CD4-positive, alpha-beta T cell treated with Interferon alpha-2 for 1 hour (primary cell): ENCODE results near the gene CCDC85C.

Source experiments
- DNase-seq, 2 donors: peaks; one replicate each; pipeline ENCODE4 v3.0.0-alpha.2; 2020 to 2022

The CCDC85C gene

DNA sequence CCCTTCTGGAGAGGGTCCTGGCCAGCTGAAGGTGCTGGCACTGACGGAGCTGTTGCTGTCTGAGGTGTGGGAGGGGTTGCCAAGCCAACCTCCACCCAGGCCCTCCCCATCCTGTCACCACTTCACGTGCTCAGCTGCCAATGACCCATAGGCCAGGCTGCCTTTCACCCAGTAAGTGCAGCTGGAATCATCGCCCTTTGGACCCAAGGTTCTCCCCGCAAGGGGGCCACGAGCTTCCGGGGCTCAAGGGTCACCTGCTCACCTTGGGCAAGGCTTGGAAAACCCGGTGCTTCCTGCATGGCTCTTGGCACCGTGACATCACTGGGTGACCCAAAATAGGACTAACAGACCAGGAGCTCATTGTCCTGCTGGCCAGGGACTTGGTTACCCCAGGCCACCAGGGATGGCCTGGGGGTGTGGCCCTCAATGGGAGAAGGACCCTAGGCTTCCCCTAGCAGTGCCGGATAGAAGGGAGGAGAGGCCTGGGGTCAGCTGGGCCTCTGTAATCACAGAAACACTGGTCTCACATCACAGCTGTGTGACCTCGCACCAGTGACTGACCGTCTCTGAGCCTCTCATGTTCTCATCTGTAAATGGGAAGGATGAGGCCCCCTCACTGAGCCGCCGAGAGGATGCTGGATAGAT is 51.3 kb downstream of the CCDC85C start:
- DNase-seq: no peak

DNA sequence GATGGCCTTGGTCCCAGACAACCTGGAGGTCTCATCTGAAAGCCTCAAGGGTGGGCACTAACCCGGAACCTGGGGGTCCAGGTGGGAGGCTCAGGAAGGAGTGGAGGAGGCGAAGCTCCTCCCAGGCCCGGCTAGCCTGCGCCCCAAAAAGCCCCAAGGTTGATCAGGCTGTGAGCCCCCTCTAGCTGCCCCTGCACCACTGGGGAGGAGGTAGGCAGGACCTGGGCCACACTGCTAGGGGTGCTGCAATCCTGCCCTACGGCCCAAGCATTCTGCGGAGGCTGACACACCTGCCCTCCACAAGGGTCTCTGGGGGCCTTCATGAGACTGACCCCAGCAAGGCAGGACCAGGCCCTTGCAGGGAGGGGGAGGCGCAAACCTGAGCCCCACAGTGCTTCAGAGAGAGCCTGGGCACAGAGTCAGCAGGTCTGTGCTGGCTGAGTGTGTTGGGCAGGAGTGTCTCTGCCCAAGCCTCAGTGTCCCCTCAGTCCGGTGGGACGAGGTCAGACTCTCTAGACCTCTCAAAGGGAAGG is 51.9 kb downstream of the CCDC85C start:
- DNase-seq: no peak

DNA sequence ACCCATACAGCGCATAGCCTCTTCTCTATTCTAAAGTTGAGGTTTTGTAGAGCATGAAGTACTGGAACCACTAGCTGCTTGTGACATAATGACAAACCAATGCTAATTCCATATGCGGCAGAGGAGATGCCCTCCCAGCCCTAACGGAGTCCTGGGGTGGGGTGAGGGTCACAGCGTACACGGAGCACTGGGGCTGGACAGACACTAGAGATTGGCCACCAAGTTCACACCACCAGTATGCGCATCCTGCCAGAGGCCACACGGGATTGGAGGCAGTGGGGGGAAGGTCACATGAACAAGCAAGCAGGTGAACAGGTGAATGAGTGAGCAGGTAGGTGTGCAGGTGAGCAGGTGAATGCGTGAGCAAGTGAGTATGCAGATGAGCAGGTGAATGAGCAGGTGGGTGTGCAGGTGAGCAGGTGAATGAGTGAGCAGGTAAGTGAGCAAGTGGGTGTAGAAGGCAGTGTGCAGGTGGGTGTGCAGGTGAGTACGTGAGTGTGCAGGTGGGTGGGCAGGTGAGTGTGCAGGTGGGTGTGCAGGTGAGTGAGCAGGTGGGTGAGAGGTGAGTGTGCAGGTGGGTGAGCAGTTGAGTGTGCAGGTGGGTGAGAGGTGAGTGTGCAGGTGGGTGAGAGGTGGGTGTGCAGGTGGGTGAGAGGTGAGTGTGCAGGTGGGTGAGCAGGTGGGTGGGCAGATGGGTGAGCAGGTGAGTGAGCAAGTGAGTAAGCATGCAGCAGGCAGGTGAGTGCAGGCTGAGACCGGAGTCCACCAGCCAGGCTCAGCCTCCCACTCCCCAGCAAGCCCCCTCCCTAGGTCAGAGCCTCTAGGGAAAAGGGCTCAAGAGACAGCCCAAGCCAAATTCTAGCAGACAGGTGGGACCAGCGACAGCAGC is 52.7 kb downstream of the CCDC85C start:
- no peak for DNase-seq

DNA sequence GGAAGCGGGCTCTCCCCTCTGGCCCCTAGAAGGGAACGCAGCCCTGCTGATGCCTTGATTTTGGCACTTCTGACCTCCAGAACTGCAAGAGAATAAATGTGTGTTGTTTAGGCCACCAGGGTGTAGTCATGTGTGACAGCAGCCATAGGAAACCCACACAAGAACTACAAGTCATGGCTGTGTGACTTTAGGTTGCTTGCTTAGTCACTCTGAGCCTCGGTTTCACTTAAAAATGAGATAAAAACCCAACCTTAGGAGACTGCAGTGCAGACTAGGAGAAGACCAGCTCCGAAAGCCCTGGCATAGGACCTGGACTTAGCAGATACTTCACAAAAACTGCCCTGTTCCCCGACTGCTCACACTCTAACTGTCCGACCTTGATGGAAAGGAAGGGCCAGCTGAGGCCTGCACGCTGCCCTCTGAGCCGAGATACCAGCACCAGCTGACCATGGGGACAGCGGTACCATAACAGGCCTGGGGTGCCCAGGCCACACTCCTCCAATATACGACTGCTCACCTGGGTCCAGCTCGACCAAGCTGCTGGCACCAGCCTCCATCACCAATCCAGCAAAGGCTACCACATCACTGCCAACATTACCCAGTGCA is 53.5 kb downstream of the CCDC85C start:
- no peak for DNase-seq

DNA sequence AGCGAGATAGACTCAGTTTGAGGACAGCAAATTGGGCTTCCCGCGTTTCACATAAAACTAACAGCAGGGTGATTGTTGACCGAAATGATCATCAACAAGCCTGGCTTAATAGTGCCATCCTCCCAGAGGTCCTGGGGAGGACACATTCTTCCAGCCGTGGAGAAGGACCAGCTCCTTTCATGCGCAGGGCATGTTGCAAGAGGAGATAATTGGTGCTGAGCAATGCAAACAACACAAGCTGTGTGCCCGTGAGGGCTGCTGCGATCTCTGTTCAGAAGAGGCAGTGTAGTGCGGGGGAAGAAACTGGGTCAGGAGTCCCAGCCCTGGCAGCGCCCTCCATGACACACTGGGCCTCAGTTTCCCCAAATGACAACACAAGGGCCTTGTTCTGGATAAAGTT is 54.3 kb downstream of the CCDC85C start:
- no peak for DNase-seq

DNA sequence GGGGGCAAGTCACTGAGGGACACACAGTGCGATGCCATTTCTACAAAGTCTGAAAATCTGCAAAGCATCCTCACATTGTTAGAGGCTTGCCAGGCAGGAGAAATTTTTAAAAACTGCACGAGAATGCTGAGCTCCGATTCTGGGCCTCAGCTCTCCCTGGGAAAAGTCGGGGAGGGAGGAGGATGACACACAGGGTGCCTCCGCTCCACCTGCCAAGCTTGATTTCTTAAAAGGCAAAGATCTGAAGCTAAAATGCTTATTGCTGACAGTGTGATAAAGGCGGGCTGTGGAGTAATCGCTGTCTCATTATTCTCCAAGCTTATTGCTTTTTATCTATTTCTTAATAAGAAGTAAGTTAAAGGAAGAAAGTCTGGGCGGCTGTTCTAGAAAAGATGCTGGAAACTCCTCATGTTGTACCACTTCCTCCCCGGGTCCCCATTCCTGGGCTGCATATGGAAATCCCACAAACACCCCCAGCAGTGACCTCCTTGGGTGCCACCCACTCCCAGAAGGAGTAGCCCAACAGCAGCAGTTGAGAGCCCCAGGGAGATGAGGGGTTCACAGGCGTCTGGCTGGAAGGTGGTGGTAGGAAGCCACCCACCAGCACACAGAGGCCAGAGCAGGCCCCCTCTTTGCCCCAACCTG is 55.0 kb downstream of the CCDC85C start:
- no peak for DNase-seq

DNA sequence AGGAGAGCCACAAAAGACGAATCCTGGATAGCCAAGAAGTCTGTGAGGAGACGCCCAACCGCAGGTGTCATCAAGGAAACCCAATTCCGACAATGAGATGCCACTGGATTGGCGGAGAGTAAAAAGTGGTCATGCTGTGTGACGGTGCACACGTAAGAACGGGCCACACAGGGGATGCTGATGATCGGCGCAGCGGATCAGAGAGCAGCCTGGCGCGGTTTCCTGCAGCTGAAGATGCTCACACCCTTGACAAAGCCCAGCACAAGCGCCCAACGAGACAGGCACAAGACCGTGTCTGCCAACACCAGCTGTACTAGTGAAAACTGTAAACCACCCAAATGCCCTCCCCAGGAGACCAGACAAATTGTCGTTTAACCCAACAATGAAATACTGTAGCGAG is 55.8 kb downstream of the CCDC85C start:
- no peak for DNase-seq

DNA sequence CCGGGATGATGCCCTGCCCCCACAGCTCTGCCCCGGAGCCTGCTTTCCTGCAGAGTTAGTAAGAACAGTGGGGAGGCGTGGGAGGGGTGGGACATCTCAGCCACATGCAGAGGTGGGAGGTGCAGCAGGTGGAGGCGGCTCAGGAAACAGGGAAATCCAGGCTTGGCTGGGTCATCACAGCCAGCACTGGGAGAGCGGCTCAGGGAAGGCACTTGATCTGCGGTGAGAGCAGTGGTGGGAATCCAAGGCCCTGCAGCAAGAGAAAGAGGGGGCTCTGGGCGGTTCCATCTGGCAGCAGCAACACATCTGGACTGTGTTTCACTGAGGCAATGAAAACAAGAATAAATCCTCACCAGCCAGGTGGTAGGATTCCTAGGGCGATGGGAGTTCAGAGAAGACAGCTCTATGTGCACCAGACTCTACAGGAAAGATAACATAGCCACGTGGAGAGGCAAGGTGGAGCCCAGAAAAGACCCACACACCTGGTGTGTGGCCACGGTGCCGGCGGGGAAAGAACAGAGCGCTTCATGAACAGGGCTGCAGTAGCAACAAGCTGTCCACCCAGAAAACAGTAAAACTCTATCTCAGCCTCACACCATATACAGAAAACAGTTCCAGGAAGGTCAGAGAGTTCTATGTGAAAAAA is 57.6 kb downstream of the CCDC85C start:
- no peak for DNase-seq

DNA sequence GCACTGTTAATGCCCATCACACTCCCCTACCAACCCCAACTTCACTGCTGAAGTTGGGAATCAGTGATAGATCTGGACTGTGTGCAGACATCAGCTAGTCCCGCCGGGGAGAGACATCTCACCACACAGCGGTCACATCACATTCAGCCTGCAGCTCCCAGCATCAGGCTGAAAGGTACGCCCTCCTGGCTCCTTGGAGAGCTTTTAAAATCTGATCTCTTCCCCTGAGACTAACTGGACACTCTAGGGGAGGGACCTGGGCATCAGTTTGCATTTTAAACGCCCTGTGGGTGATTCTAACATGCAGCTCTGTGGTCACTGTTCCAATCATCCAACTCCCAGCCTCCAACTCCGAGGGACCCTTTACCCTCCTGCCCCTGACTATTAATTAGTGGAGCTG is 58.4 kb downstream of the CCDC85C start:
- no peak for DNase-seq

DNA sequence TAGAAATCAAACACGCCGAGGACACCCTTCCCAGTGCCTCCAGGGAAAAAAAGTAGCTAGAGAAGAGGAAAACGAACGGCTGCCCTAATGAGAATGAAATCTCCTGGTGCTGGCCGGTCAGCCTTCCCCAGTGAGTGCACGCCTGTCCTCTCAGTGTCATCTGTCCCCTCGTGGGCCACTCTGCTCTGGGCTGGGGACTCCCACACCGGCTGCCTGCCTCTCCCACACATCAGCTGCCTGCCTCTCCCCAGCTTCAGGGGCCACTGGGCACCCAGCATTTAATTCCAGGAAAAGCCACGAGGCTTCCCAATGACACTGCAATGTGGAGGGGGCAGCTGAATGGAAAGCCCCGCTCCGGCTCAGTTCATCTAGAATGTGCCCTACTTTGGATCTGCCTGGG is 59.0 kb downstream of the CCDC85C start:
- no peak for DNase-seq

DNA sequence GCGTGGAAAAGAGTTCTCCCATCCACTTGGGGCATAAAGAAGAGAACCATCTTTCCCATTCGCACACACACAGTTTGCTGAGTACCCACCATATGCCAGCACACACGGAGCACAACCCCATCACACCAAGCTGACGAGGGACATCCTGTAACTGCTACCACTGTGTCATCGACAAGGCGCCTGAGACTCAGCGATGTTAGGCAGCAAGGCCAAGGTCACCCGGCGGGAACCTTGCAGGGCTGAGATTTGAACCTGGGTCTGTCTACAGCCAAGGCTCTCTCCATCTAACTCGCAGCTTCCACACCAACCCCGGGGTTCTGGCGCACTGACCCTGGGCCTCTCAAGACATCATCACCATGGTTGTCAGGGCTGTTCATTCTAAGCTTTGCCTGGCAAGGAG is 60.0 kb downstream of the CCDC85C start:
- DNase-seq: no peak

DNA sequence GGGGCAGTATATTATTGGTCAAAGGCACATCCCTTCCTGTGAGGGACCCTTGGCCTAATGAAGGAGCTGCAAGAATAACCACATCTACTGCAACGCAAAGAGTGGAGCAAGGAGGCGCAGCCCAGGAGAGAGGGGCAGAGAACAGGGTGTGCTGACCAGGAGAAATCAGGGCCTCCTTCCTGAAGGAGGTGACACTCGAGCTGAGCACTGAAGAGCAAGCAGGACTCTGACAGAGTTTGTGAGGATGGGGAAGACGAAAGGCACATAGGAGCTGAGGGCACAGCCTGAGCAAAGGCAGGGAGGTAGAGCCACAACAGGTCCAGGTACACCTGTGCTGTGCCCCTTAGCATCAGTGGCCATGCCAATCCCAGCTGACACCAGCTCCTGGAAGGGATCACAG is 60.6 kb downstream of the CCDC85C start:
- no peak for DNase-seq

DNA sequence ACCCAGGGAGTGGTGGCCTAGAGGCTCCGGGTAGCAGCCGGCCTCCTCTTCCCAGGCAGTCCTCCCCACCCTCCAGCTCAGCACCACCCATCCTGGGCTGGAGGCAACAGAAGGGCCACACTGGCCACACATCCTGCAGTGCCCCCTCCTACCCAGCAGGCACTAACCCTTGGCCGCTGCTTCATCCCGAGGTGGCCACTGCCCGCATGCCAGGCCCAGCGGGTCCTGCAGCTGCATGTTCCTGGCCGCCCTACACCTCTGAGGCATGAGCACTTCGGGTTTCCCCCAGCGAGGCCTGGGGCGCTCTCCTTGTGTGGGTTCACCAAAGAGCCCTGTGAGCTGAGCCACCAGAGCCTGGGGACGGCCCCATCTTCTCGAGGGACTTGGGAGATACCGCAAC is 61.4 kb downstream of the CCDC85C start:
- no peak for DNase-seq

DNA sequence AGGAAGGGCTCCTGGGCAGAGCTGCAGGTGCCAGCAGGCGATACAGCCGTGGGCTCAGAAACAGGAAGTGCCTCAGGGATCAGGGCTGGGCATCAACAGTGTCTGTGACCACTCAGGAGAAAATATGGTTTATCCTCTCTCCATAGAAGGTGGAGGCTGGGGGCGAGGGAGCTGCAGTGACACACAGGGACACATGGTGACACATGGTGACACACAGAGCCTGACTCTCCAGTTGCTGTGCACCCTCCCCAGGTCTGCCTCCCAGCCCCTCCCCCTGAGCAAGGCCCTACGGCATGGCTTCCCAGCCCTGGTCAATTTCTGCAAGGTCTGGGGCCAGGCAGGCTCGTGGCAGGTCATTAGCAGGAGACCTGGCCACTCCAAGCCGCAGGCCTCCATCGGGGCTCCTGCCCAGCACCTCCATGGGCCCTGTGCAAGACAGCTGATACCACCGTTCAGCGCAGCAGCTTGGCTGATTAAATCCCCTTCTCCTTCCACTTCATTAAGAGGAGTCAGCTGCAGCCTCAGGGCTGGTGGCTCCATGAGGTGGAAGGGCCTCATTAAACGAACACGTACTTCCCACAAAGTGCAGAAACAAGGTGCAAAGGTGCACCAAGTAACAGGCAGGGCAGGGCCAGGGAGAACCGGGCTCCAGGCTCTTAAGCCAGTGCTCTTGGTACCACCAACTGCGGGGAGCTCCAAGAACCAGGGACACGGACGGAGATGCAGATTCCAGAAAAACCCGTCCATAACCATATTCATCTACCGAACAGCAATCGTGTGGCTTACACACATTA is 62.1 kb downstream of the CCDC85C start:
- no peak for DNase-seq

DNA sequence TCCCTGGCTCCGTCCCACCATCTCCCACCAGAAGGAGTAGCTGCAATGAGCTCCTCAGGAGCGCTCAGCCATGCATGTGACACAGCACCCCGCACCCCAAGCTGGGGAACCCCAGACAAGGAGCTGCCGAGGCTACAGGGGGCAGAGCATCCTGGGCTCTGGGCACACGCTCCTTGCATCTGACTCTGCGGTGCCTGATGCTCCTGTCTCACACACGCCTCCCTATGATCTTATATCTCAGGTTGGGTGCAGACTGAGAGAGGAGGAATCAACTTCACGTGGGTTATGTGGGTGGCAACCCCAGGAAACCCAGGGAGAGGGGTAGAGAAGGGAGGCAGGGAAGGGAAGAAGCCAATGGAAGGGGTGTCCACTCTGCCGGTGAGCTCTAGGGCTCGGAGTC is 62.8 kb downstream of the CCDC85C start:
- no peak for DNase-seq

DNA sequence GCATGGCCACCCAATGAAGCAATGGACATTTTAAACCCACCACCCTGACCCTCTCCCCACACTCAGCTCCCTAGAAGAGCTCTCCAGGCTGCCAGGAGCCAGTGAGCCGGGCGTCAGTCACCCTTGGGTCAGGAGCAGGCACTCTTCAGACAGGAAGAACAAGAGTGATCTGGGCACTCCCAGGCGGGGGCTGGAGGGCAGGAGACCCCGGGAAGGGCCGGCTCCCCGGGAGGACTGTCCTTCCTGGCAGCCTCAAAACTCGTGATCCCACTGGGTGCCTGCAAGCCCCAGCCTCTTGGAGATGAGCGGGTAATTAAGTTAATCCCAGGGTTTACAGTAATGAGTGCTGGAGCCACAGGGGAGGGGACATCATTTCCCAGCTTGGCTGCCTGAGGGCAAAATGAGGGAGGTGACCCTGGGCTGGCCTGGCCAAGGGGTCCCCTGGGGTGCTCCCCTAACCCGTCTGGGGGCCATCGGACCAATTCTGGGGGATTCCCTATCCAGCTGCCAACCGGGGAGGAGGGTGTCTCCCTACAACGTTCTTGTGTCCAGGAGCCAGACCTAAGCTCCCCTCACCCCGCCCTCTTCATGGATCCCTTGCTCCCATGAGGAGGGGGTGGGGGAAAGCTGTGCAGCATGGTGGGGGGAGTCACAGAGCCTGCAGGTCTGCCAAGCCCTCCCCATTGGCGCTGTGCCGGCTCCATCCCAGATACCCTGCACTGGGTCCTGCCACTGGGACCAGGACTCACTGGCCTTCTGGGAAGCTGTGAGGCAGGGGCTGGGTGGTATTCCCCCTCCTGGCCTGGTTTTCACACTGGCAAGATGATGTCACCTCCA is 63.6 kb downstream of the CCDC85C start:
- DNase-seq: no peak

DNA sequence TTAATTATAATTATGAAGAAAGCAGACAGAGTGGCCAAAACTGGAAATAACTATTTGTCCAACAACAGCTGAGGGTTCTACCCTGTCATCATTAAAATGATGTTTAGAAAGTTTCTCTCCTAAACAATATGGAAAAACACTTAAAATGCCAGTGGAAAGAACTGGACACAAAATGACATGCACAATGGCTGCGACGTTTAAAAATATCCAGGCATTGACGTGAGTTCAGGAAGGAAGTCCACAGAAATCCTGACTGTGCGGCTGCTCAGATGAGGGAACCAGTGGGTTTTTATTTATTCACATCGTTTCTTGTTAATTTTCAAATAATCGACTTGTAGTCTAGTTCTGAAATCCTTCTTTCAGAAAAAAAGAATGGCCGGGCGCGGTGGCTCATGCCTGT is 64.5 kb downstream of the CCDC85C start:
- DNase-seq: no peak

DNA sequence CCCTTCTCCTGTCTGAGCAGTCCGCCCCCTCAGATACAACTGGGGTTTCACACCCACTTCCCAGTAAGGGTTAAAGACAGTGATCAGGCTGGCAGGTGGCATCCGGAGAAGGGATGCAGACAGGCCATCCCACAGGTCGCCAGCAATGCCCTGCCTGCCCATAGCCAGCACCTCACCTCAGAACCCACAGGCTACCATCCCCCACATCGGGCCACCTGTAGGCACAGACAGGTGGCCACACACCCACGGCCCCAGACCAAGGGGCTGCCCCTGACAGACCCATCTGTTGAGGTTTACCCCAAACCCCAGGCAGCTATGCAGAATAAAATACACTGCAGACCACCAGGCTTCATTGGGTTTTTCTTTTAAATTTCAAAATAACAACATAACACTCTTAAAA is 65.3 kb downstream of the CCDC85C start:
- DNase-seq: no peak

DNA sequence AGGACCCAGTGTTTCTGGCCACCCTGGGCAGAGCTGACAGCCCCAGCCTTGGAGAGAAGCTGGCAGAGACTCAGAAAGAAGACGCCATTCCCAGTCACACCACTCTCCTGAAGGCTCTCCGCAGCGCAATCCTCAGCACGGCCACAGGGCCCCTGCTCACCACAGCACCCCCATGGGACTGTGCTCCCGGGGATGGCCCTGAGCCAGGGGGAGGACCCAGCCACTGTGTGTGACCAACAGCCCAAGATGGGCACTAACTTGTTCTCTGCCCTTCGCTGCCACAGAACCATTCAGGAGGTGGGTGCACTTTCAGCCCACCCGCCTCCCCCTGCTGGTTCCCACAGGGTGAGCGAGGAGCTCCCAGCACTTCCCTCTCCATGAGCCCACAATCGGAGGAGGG is 65.7 kb downstream of the CCDC85C start:
- DNase-seq: no peak

DNA sequence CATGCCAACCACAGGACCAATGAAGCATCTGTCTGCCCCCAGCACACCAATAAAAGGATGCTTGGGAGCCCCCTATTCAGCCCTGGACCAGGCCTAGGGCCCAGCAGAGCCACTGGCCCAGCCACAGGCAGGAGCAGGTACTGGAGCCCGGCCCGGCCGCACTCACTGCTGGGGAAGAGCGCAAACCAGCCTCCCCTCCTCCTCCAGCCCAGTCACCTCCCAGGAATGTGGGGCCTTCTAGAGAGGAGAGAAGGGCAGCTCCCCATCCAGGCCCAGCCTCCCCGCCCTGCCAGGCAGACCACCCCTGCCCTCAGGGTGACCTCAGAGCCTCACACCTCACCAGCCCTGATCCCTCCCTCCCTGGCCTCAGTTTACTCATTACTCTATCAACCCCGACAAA is 66.6 kb downstream of the CCDC85C start:
- DNase-seq: no peak
